HEK293 (cell line): ENCODE measurements around the gene SLC4A8.

Source experiments
- CTCF ChIA-PET: fragments of 350-600 bp; formaldehyde crosslinking; extraction: SDS; loops from one replicate; lab custom pipeline; 2021; ENCODE audit warnings: antibody characterized with exemption; lab: Yijun Ruan, JAX
- POLR2A ChIA-PET: fragments of 300-600 bp; formaldehyde crosslinking; extraction: SDS; loops from one replicate; lab custom pipeline; 2020; ENCODE audit warnings: antibody characterized with exemption, inconsistent platforms; lab: Yijun Ruan, JAX
- H3K27ac ChIP-seq: fragments of 200-500 bp; sonication (Bioruptor generic); 2 replicates; pipeline ENCODE4 v1.5.1; 2014; ENCODE audit warnings: low read depth, low read length, control low read depth, inconsistent platforms; ENCODE audit errors: extremely low read depth
- H3K36me3 ChIP-seq, 2 experiments: fragments of 200-500 bp in 1 of 2; sonication (Bioruptor generic) in 1 of 2; 1 replicate in 1 of 2; 2 replicates in 1 of 2; pipeline ENCODE4 v1.5.1; 2014 to 2017; ENCODE audit warnings: inconsistent platforms in 2 of 2, low read length in 2 of 2; ENCODE audit not compliant: control insufficient read depth in 2 of 2, insufficient read depth in 1 of 2
- H3K4me1 ChIP-seq: fragments of 200-500 bp; sonication (Bioruptor generic); 2 replicates; pipeline ENCODE4 v1.5.1; 2014; ENCODE audit warnings: mild to moderate bottlenecking, low read length, inconsistent platforms; ENCODE audit not compliant: control insufficient read depth, insufficient read depth
- H3K4me3 ChIP-seq: 2 replicates; pipeline ENCODE4 v1.5.1; 2011; ENCODE audit warnings: low read depth, mild to moderate bottlenecking, control low read depth, low read length, moderate library complexity
- H3K9me3 ChIP-seq: fragments of 200-500 bp; sonication (Bioruptor generic); 2 replicates; pipeline ENCODE4 v1.5.1; 2014; ENCODE audit warnings: low read depth, low read length, inconsistent platforms; ENCODE audit not compliant: control insufficient read depth, insufficient read depth
- GLIS1 ChIP-seq: fragments of 450-650 bp; formaldehyde crosslinking; IDR thresholded peaks from 2 replicates; pipeline ENCODE4 v1.5.1; 2016; ENCODE audit warnings: missing biosample characterization, missing genetic modification characterization
- KLF1 ChIP-seq: fragments of 450-650 bp; formaldehyde crosslinking; IDR thresholded peaks from 2 replicates; pipeline ENCODE4 v1.5.1; 2016; ENCODE audit warnings: missing biosample characterization, missing genetic modification characterization
- SCRT2 ChIP-seq: fragments of 450-650 bp; formaldehyde crosslinking; IDR thresholded peaks from 2 replicates; pipeline ENCODE4 v1.5.1; 2016; ENCODE audit warnings: missing biosample characterization, missing genetic modification characterization
- SP3 ChIP-seq: fragments of 450-650 bp; formaldehyde crosslinking; IDR thresholded peaks from 2 replicates; pipeline ENCODE4 v1.5.1; 2016; ENCODE audit warnings: missing biosample characterization, missing genetic modification characterization
- TRIM28 ChIP-seq: IDR thresholded peaks from 2 replicates; pipeline ENCODE4 v1.6.1; 2011; ENCODE audit warnings: low read length, control low read depth, borderline replicate concordance
- ZBTB48 ChIP-seq: fragments of 450-650 bp; formaldehyde crosslinking; IDR thresholded peaks from 2 replicates; pipeline ENCODE4 v1.5.1; 2016; ENCODE audit warnings: missing biosample characterization, missing genetic modification characterization
- ZEB2 ChIP-seq: fragments of 450-650 bp; formaldehyde crosslinking; IDR thresholded peaks from 2 replicates; pipeline ENCODE4 v1.5.1; 2016; ENCODE audit warnings: missing biosample characterization, missing genetic modification characterization
- ZFHX2 ChIP-seq: fragments of 450-650 bp; formaldehyde crosslinking; conservative IDR thresholded peaks from 2 replicates; pipeline ENCODE4 v1.5.1; 2016; ENCODE audit warnings: missing biosample characterization, missing genetic modification characterization
- ZNF10 ChIP-seq: fragments of 450-650 bp; formaldehyde crosslinking; IDR thresholded peaks from 2 replicates; pipeline ENCODE4 v1.5.1; 2017; ENCODE audit warnings: missing biosample characterization, missing genetic modification characterization
- ZNF155 ChIP-seq: fragments of 450-650 bp; formaldehyde crosslinking; IDR thresholded peaks from 2 replicates; pipeline ENCODE4 v1.5.1; 2016; ENCODE audit warnings: missing biosample characterization, missing genetic modification characterization
- ZNF266 ChIP-seq: fragments of 450-650 bp; formaldehyde crosslinking; IDR thresholded peaks from 2 replicates; pipeline ENCODE4 v1.5.1; 2016; ENCODE audit warnings: missing biosample characterization, missing genetic modification characterization, low read depth
- ZNF341 ChIP-seq: fragments of 450-650 bp; formaldehyde crosslinking; IDR thresholded peaks from 2 replicates; pipeline ENCODE4; 2016; ENCODE audit warnings: low read depth, missing biosample characterization, missing genetic modification characterization
- ZNF354C ChIP-seq: fragments of 450-650 bp; formaldehyde crosslinking; IDR thresholded peaks from 2 replicates; pipeline ENCODE4 v1.5.1; 2016; ENCODE audit warnings: missing biosample characterization, missing genetic modification characterization, low read depth, borderline replicate concordance
- ZNF366 ChIP-seq: fragments of 450-650 bp; formaldehyde crosslinking; conservative IDR thresholded peaks from 2 replicates; pipeline ENCODE4 v1.5.1; 2016; ENCODE audit warnings: missing biosample characterization, missing genetic modification characterization
- ZNF391 ChIP-seq: fragments of 450-650 bp; formaldehyde crosslinking; IDR thresholded peaks from 2 replicates; pipeline ENCODE4 v1.5.1; 2016; ENCODE audit warnings: low read depth, missing biosample characterization, missing genetic modification characterization, borderline replicate concordance
- ZNF600 ChIP-seq: fragments of 450-650 bp; formaldehyde crosslinking; IDR thresholded peaks from 2 replicates; pipeline ENCODE4 v1.5.1; 2016; ENCODE audit warnings: missing biosample characterization, missing genetic modification characterization
- ZNF776 ChIP-seq: fragments of 450-650 bp; formaldehyde crosslinking; IDR thresholded peaks from 2 replicates; pipeline ENCODE4 v1.5.0; 2017; ENCODE audit warnings: missing biosample characterization, missing genetic modification characterization, borderline replicate concordance
- ZXDB ChIP-seq: fragments of 450-650 bp; formaldehyde crosslinking; IDR thresholded peaks from 2 replicates; pipeline ENCODE4 v1.5.1; 2016; ENCODE audit warnings: missing biosample characterization, missing genetic modification characterization
- TF ChIP-seq, protein P1 (sequence below): fragments of 450-650 bp; formaldehyde crosslinking; IDR thresholded peaks from 2 replicates; pipeline ENCODE4 v1.5.1; 2016; ENCODE audit warnings: missing biosample characterization, missing genetic modification characterization
- TF ChIP-seq, protein P2 (sequence below): fragments of 450-650 bp; formaldehyde crosslinking; IDR thresholded peaks from 2 replicates; pipeline ENCODE4 v1.5.1; 2016; ENCODE audit warnings: missing biosample characterization, missing genetic modification characterization
- TF ChIP-seq, protein P3 (sequence below): fragments of 450-650 bp; formaldehyde crosslinking; IDR thresholded peaks from 2 replicates; pipeline ENCODE4 v1.5.1; 2017; ENCODE audit warnings: missing biosample characterization, missing genetic modification characterization
- TF ChIP-seq, protein P4 (sequence below): fragments of 450-650 bp; formaldehyde crosslinking; IDR thresholded peaks from 2 replicates; pipeline ENCODE4 v1.5.1; 2016; ENCODE audit warnings: missing biosample characterization, missing genetic modification characterization
- TF ChIP-seq, protein P5 (sequence below): fragments of 450-650 bp; formaldehyde crosslinking; IDR thresholded peaks from 2 replicates; pipeline ENCODE4 v1.5.1; 2016; ENCODE audit warnings: missing biosample characterization, missing genetic modification characterization
- TF ChIP-seq, protein P6 (sequence below): fragments of 450-650 bp; IDR thresholded peaks from 2 replicates; pipeline ENCODE4 v1.5.1; 2018; ENCODE audit warnings: missing biosample characterization, missing genetic modification characterization

SLC4A8 gene

DNA sequence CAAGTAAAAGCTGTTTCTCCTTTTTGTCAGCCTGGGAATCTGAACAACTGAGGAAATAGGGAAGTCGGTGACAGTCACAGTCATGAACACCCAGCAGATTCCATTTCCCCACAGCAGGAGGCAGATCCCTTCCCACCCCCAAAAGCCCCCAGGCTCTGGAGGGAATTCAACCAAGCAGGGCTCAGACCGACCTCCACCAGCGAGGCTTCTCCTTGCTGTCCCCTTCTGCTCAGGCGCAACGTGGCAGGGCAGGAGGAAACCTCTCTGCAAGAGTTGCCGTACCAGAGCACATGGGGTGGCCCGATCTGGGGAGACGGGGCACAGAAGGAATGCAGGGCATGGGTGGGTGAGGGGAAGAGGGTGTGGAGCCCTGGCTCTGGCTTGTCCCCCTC lies 33.7 kb upstream of the SLC4A8 start (continued):
- TF ChIP-seq, protein P1, sequence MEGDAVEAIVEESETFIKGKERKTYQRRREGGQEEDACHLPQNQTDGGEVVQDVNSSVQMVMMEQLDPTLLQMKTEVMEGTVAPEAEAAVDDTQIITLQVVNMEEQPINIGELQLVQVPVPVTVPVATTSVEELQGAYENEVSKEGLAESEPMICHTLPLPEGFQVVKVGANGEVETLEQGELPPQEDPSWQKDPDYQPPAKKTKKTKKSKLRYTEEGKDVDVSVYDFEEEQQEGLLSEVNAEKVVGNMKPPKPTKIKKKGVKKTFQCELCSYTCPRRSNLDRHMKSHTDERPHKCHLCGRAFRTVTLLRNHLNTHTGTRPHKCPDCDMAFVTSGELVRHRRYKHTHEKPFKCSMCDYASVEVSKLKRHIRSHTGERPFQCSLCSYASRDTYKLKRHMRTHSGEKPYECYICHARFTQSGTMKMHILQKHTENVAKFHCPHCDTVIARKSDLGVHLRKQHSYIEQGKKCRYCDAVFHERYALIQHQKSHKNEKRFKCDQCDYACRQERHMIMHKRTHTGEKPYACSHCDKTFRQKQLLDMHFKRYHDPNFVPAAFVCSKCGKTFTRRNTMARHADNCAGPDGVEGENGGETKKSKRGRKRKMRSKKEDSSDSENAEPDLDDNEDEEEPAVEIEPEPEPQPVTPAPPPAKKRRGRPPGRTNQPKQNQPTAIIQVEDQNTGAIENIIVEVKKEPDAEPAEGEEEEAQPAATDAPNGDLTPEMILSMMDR (tag by site-specific recombination): no peak
- TF ChIP-seq ZNF600 (peak; percentile 60; the same call in 1 of the 2 replicates), ZNF155 (tag by site-specific recombination) (no peak), ZNF776 (tag by site-specific recombination) (no peak), ZNF354C (tag by site-specific recombination) (no peak), ZNF341 (tag by site-specific recombination) (no peak), ZNF266 (tag by site-specific recombination) (no peak), TRIM28 (no peak)
- TF ChIP-seq, protein P2, sequence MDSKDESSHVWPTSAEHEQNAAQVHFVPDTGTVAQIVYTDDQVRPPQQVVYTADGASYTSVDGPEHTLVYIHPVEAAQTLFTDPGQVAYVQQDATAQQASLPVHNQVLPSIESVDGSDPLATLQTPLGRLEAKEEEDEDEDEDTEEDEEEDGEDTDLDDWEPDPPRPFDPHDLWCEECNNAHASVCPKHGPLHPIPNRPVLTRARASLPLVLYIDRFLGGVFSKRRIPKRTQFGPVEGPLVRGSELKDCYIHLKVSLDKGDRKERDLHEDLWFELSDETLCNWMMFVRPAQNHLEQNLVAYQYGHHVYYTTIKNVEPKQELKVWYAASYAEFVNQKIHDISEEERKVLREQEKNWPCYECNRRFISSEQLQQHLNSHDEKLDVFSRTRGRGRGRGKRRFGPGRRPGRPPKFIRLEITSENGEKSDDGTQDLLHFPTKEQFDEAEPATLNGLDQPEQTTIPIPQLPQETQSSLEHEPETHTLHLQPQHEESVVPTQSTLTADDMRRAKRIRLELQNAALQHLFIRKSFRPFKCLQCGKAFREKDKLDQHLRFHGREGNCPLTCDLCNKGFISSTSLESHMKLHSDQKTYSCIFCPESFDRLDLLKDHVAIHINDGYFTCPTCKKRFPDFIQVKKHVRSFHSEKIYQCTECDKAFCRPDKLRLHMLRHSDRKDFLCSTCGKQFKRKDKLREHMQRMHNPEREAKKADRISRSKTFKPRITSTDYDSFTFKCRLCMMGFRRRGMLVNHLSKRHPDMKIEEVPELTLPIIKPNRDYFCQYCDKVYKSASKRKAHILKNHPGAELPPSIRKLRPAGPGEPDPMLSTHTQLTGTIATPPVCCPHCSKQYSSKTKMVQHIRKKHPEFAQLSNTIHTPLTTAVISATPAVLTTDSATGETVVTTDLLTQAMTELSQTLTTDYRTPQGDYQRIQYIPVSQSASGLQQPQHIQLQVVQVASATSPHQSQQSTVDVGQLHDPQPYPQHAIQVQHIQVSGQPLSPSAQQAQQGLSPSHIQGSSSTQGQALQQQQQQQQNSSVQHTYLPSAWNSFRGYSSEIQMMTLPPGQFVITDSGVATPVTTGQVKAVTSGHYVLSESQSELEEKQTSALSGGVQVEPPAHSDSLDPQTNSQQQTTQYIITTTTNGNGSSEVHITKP (tag by site-specific recombination): peak; percentile 89; the same call in 1 of the 2 replicates
- TF ChIP-seq, all 188 proteins: peak for 6

DNA sequence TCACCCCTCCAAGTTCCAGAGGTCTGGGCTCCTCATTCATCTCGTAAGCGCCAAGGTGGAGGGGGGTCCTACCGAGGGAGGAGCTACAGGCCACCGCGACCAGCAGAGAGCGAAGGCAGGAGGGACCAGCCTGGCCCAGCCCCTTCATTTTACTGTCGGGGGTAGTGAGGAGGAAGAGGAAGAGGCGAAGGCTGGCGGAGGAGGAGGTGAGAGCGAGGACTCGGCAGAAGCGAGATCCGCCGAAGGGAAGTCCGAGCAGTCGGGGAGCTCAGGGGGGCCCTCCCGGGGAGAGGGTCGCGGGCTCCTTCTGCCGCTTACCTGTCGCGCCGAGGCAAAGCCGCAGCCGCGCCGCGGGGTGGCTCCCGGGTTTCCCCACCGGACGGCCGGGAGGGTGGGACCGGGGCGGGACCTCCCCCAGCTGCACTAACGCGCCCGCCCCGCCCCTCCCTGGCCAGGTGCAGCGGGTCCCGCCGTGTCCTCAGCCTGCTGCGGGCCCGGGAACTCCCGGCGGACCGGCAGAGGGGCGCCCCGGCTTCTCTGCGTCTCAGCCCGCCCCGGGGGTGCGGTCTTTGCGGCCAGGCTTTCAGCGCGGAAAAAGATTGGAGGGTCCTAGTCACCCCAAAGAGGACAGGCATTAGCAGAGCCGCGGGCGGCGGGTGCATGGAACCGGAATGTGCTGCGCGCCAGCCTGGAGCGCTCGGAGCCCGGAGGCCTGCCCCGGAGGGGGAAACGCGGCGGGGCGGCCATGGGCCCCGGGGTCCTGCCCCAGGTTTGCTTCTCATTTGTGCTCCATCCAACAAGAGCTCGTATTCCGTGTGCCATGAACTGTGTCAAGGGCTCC lies 33.1 kb upstream of the SLC4A8 start, which contains the start of gene GALNT6:
GALNT6 (minus strand) TSS at position 124 of the 841 bp plus-strand sequence. CDS start 11,625 bp downstream, outside the sequence.
- H3K4me3 ChIP-seq: peak within 1 kb of the TSS; percentile 53
- H3K9me3 ChIP-seq: no peaks in the 10 kb centered on the region
- H3K27ac ChIP-seq: peak within 1 kb of the TSS; percentile 50; the same call in 1 of the 2 replicates
- peaks cover 7% of the 10 kb centered on the region for H3K4me1 ChIP-seq
- no peaks in the 10 kb centered on the region for H3K36me3 ChIP-seq
- ChIA-PET POLR2A (interaction anchor here (4.0 kb wide), 1 partner anchor 20 kb away, joined by 31 read pairs; no protein-coding TSS in a partner anchor), CTCF (no interaction called here)
- TF ChIP-seq ZNF10 (tag by site-specific recombination) (0 out of 2 replicates have a peak, but pooled peaks have one; percentile 11), SCRT2 (tag by site-specific recombination) (0 out of 2 replicates have a peak, but pooled peaks have one; percentile 54), ZNF266 (tag by site-specific recombination) (no peak), KLF1 (tag by site-specific recombination) (peak; percentile 72), ZEB2 (tag by site-specific recombination) (peak; percentile 76), ZXDB (tag by site-specific recombination) (peak; percentile 73), GLIS1 (tag by site-specific recombination) (peak; percentile 94), ZBTB48 (tag by site-specific recombination) (peak; percentile 38), ZFHX2 (tag by site-specific recombination) (peak; percentile 34), ZNF391 (tag by site-specific recombination) (no peak), SP3 (tag by site-specific recombination) (peak; percentile 69), ZNF366 (tag by site-specific recombination) (peak; percentile 57)
- TF ChIP-seq, protein P3, sequence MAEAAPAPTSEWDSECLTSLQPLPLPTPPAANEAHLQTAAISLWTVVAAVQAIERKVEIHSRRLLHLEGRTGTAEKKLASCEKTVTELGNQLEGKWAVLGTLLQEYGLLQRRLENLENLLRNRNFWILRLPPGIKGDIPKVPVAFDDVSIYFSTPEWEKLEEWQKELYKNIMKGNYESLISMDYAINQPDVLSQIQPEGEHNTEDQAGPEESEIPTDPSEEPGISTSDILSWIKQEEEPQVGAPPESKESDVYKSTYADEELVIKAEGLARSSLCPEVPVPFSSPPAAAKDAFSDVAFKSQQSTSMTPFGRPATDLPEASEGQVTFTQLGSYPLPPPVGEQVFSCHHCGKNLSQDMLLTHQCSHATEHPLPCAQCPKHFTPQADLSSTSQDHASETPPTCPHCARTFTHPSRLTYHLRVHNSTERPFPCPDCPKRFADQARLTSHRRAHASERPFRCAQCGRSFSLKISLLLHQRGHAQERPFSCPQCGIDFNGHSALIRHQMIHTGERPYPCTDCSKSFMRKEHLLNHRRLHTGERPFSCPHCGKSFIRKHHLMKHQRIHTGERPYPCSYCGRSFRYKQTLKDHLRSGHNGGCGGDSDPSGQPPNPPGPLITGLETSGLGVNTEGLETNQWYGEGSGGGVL (tag by site-specific recombination): peak; percentile 81
- TF ChIP-seq, protein P4, sequence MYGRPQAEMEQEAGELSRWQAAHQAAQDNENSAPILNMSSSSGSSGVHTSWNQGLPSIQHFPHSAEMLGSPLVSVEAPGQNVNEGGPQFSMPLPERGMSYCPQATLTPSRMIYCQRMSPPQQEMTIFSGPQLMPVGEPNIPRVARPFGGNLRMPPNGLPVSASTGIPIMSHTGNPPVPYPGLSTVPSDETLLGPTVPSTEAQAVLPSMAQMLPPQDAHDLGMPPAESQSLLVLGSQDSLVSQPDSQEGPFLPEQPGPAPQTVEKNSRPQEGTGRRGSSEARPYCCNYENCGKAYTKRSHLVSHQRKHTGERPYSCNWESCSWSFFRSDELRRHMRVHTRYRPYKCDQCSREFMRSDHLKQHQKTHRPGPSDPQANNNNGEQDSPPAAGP: 0 out of 2 replicates have a peak, but pooled peaks have one; percentile 52
- TF ChIP-seq, protein P5, sequence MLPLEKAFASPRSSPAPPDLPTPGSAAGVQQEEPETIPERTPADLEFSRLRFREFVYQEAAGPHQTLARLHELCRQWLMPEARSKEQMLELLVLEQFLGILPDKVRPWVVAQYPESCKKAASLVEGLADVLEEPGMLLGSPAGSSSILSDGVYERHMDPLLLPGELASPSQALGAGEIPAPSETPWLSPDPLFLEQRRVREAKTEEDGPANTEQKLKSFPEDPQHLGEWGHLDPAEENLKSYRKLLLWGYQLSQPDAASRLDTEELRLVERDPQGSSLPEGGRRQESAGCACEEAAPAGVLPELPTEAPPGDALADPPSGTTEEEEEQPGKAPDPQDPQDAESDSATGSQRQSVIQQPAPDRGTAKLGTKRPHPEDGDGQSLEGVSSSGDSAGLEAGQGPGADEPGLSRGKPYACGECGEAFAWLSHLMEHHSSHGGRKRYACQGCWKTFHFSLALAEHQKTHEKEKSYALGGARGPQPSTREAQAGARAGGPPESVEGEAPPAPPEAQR (tag by site-specific recombination): no peak
- TF ChIP-seq, protein P6, sequence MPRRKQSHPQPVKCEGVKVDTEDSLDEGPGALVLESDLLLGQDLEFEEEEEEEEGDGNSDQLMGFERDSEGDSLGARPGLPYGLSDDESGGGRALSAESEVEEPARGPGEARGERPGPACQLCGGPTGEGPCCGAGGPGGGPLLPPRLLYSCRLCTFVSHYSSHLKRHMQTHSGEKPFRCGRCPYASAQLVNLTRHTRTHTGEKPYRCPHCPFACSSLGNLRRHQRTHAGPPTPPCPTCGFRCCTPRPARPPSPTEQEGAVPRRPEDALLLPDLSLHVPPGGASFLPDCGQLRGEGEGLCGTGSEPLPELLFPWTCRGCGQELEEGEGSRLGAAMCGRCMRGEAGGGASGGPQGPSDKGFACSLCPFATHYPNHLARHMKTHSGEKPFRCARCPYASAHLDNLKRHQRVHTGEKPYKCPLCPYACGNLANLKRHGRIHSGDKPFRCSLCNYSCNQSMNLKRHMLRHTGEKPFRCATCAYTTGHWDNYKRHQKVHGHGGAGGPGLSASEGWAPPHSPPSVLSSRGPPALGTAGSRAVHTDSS: peak; percentile 96
